H9 (cell line): ENCODE measurements around the gene MAST1. TPM values are rescaled to one million over a fixed set of nuclear protein-coding genes. Genes with fewer than 3 reads are reported as not detected.

Experiments used
- DNase-seq: peaks from one replicate; pipeline ENCODE4 v3.0.0-alpha.2; 2017
- H2AFZ ChIP-seq: one replicate; pipeline ENCODE4 v1.6.1; 2013; ENCODE audit warnings: mild to moderate bottlenecking, low read length, control low read depth, moderate library complexity
- H2AK5ac ChIP-seq: 2 replicates; pipeline ENCODE4 v1.6.1; 2013; ENCODE audit warnings: low read length, control low read depth, mixed read lengths; ENCODE audit not compliant: insufficient read length
- H2BK120ac ChIP-seq: one replicate; pipeline ENCODE4 v1.6.1; 2013; ENCODE audit warnings: low read depth, mild to moderate bottlenecking, low read length, control low read depth, inconsistent platforms; ENCODE audit not compliant: poor library complexity, severe bottlenecking
- H2BK12ac ChIP-seq: 2 replicates; pipeline ENCODE4 v1.6.1; 2013; ENCODE audit warnings: low read length, control low read depth, mixed read lengths, low read depth; ENCODE audit not compliant: insufficient read length
- H2BK15ac ChIP-seq: 2 replicates; pipeline ENCODE4 v1.6.1; 2013; ENCODE audit warnings: low read depth, low read length, control low read depth
- H2BK20ac ChIP-seq: one replicate; pipeline ENCODE4 v1.6.1; 2013; ENCODE audit warnings: low read depth, mild to moderate bottlenecking, low read length, control low read depth, inconsistent platforms; ENCODE audit not compliant: poor library complexity, severe bottlenecking
- H2BK5ac ChIP-seq: 2 replicates; pipeline ENCODE4 v1.6.1; 2013; ENCODE audit warnings: low read length, control low read depth, mixed read lengths; ENCODE audit not compliant: insufficient read length
- H3K14ac ChIP-seq: 2 replicates; pipeline ENCODE4 v1.6.1; 2013; ENCODE audit warnings: low read length, control low read depth; ENCODE audit not compliant: insufficient read depth
- H3K18ac ChIP-seq: 2 replicates; pipeline ENCODE4 v1.6.1; 2013; ENCODE audit warnings: low read depth, mild to moderate bottlenecking, mixed read lengths, low read length, control low read depth; ENCODE audit not compliant: insufficient read length
- H3K23ac ChIP-seq: 2 replicates; pipeline ENCODE4 v1.6.1; 2013; ENCODE audit warnings: low read length, control low read depth, mixed read lengths, low read depth; ENCODE audit not compliant: insufficient read length
- H3K23me2 ChIP-seq: 2 replicates; pipeline ENCODE4 v1.6.1; 2013; ENCODE audit warnings: low read depth, mild to moderate bottlenecking, mixed read lengths, low read length, control low read depth; ENCODE audit not compliant: insufficient read length, poor library complexity, severe bottlenecking
- H3K27ac ChIP-seq: 2 replicates; pipeline ENCODE4 v1.5.1; 2013; ENCODE audit warnings: low read length, control low read depth, mixed read lengths, low read depth; ENCODE audit not compliant: insufficient read length
- H3K27me3 ChIP-seq: 2 replicates; pipeline ENCODE4 v1.6.1; 2013; ENCODE audit warnings: low read length, control low read depth, inconsistent platforms; ENCODE audit not compliant: insufficient read depth
- H3K4ac ChIP-seq: 2 replicates; pipeline ENCODE4 v1.6.1; 2013; ENCODE audit warnings: low read depth, mild to moderate bottlenecking, control low read depth, inconsistent platforms, low read length, moderate library complexity
- H3K4me1 ChIP-seq: 2 replicates; pipeline ENCODE4 v1.6.1; 2013; ENCODE audit warnings: low read length, control low read depth, inconsistent platforms; ENCODE audit not compliant: insufficient read depth
- H3K4me2 ChIP-seq: 2 replicates; pipeline ENCODE4 v1.6.1; 2013; ENCODE audit warnings: low read length, control low read depth, mixed read lengths; ENCODE audit not compliant: insufficient read length, insufficient read depth
- H3K56ac ChIP-seq: 2 replicates; pipeline ENCODE4 v1.6.1; 2013; ENCODE audit warnings: low read depth, mild to moderate bottlenecking, mixed read lengths, low read length, control low read depth; ENCODE audit not compliant: insufficient read length
- H3K79me1 ChIP-seq: 2 replicates; pipeline ENCODE4 v1.6.1; 2013; ENCODE audit warnings: low read depth, mild to moderate bottlenecking, moderate library complexity, low read length, control low read depth, inconsistent platforms; ENCODE audit not compliant: insufficient read depth, poor library complexity, severe bottlenecking
- H3K79me2 ChIP-seq: 2 replicates; pipeline ENCODE4 v1.6.1; 2013; ENCODE audit warnings: low read length, control low read depth, inconsistent platforms; ENCODE audit not compliant: insufficient read depth
- H3K9ac ChIP-seq: 2 replicates; pipeline ENCODE4 v1.6.1; 2013; ENCODE audit warnings: low read length, control low read depth, mixed read lengths; ENCODE audit not compliant: insufficient read length; ENCODE audit errors: extremely low read depth
- H3K9me3 ChIP-seq: one replicate; pipeline ENCODE4 v1.6.1; 2013; ENCODE audit warnings: low read depth, low read length, inconsistent platforms; ENCODE audit not compliant: control insufficient read depth
- H3T11ph ChIP-seq: one replicate; pipeline ENCODE4 v1.6.1; 2013; ENCODE audit warnings: mild to moderate bottlenecking, low read length, control low read depth, inconsistent platforms
- H4K20me1 ChIP-seq: one replicate; pipeline ENCODE4 v1.6.1; 2013; ENCODE audit not compliant: control insufficient read depth, insufficient read length, insufficient read depth
- H4K5ac ChIP-seq: 2 replicates; pipeline ENCODE4 v1.6.1; 2013; ENCODE audit warnings: low read depth, mild to moderate bottlenecking, mixed read lengths, low read length, control low read depth; ENCODE audit not compliant: insufficient read length
- H4K8ac ChIP-seq: replicated peaks from 2 replicates; pipeline ENCODE4 v1.6.1; 2013; ENCODE audit warnings: low read length, control low read depth, mixed read lengths, low read depth; ENCODE audit not compliant: insufficient read length
- H4K91ac ChIP-seq: 2 replicates; pipeline ENCODE4 v1.6.1; 2013; ENCODE audit warnings: low read depth, mild to moderate bottlenecking, moderate library complexity, mixed read lengths, low read length, control low read depth; ENCODE audit not compliant: insufficient read length
- H3K27ac Mint-ChIP-seq, 3 experiments: 2 replicates in 2 of 3; 3 replicates in 1 of 3; pipeline ENCODE4 v1.8.0; 2020 to 2021; ENCODE audit warnings: mixed read lengths in 3 of 3, mild to moderate bottlenecking in 1 of 3, moderate library complexity in 1 of 3
- H3K27me3 Mint-ChIP-seq: 2 replicates; pipeline ENCODE4 v1.8.0; 2021; ENCODE audit warnings: low read depth, mild to moderate bottlenecking, moderate library complexity, mixed read lengths
- H3K36me3 Mint-ChIP-seq, 3 experiments: 2 replicates in 2 of 3; 3 replicates in 1 of 3; pipeline ENCODE4 v1.8.0; 2020 to 2021; ENCODE audit warnings: low read depth in 3 of 3, mixed read lengths in 3 of 3; ENCODE audit not compliant: insufficient read depth in 1 of 3
- H3K4me1 Mint-ChIP-seq, 2 experiments: 2 replicates each; pipeline ENCODE4 v1.8.0; 2020; ENCODE audit warnings: mixed read lengths in 2 of 2
- H3K4me3 Mint-ChIP-seq, 2 experiments: 2 replicates in 1 of 2; 3 replicates in 1 of 2; pipeline ENCODE4 v1.8.0; 2020 to 2021; ENCODE audit warnings: mild to moderate bottlenecking in 2 of 2, mixed read lengths in 2 of 2, moderate library complexity in 1 of 2
- H3K9me3 Mint-ChIP-seq, 2 experiments: 2 replicates in 1 of 2; 3 replicates in 1 of 2; pipeline ENCODE4 v1.8.0; 2020; ENCODE audit warnings: mild to moderate bottlenecking in 2 of 2, mixed read lengths in 2 of 2, moderate library complexity in 1 of 2
- WGBS: extraction: QIAGEN DNeasy Blood & Tissue Kit; methylation state at CpG from one replicate; pipeline ENCODE4 v1.1.7; 2013; ENCODE audit warnings: missing lambda C conversion rate, low lambda C conversion rate, mixed read lengths; ENCODE audit not compliant: insufficient read length; ENCODE audit errors: extremely low coverage; 5-methylcytosine and 5-hydroxymethylcytosine counted together
- total RNA-seq: library from RNA; stranded (reverse); gene quantifications from 2 replicates; pipeline ENCODE4 v1.2.1, GENCODE V29; 2021
- TF ChIP-seq, protein P1 (sequence below): fragments of 200-600 bp; sonication (generic); conservative IDR thresholded peaks from 3 replicates; pipeline ENCODE4 v1.8.0; 2021; ENCODE audit warnings: antibody characterized with exemption, mild to moderate bottlenecking

The MAST1 gene
- total RNA-seq, 1 experiment from 2014 or later: 15.1 TPM

- Histone ChIP-seq H2AFZ (no peak overlapping the region), H3K18ac (no peak overlapping the region), H3K79me1 (no peaks in the 10 kb centered on the region), H3K4me2 (no peak overlapping the region), H3K23ac (no peak overlapping the region), H3K27ac (no peak overlapping the region), H3K4ac (no peak overlapping the region), H2BK15ac (no peak overlapping the region), H3K79me2 (no peaks in the 10 kb centered on the region), H2BK5ac (no peak overlapping the region), H2AK5ac (no peak overlapping the region), H4K5ac (no peak overlapping the region), H3T11ph (no peak overlapping the region), H4K8ac (no peak overlapping the region), H2BK120ac (no peak overlapping the region), H3K27me3 (no peaks in the 10 kb centered on the region), H4K20me1 (no peaks in the 10 kb centered on the region), H2BK12ac (no peak overlapping the region), H3K56ac (no peak overlapping the region), H3K9ac (no peak overlapping the region), H3K9me3 (no peaks in the 10 kb centered on the region), H3K14ac (no peak overlapping the region), H3K23me2 (no peaks in the 10 kb centered on the region), H3K4me1 (no peaks in the 10 kb centered on the region), H2BK20ac (no peak overlapping the region), H4K91ac (no peak overlapping the region)
- peaks cover 5 to 11% of the 10 kb centered on the region in 2 experiments; a peak in 4 of 5 replicates for H3K9me3 Mint-ChIP-seq
- DNase-seq: no peak
- peaks cover 37 to 51% (median 42%) of the 10 kb centered on the region in 3 experiments for H3K36me3 Mint-ChIP-seq
- no CpG with 5 or more reads among the region's 6 CpGs for WGBS
- no peaks in the 10 kb centered on the region; the same call in 1 of the 2 replicates for H3K27me3 Mint-ChIP-seq
- no peak overlapping the region for H3K4me3 Mint-ChIP-seq
- TF ChIP-seq, protein P1, sequence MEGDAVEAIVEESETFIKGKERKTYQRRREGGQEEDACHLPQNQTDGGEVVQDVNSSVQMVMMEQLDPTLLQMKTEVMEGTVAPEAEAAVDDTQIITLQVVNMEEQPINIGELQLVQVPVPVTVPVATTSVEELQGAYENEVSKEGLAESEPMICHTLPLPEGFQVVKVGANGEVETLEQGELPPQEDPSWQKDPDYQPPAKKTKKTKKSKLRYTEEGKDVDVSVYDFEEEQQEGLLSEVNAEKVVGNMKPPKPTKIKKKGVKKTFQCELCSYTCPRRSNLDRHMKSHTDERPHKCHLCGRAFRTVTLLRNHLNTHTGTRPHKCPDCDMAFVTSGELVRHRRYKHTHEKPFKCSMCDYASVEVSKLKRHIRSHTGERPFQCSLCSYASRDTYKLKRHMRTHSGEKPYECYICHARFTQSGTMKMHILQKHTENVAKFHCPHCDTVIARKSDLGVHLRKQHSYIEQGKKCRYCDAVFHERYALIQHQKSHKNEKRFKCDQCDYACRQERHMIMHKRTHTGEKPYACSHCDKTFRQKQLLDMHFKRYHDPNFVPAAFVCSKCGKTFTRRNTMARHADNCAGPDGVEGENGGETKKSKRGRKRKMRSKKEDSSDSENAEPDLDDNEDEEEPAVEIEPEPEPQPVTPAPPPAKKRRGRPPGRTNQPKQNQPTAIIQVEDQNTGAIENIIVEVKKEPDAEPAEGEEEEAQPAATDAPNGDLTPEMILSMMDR: no peak
- peaks cover 0 to 1% of the 10 kb centered on the region in 2 experiments; a peak in 3 of 4 replicates for H3K4me1 Mint-ChIP-seq
- H3K27ac Mint-ChIP-seq: no peak overlapping the region; a peak in 1 of 7 replicates
These were observed 36.8 kb downstream of the MAST1 start for GRCh38 chr19:12875086-12875485.
